WTC11 (cell line): Measurements from ENCODE around the gene ABHD16B. TPM values are rescaled to one million over a fixed set of nuclear protein-coding genes. Genes with fewer than 3 reads are reported as not detected.

ENCODE experiments used
- ATAC-seq: fragments of 200-7000 bp; cut with Tn5 transposase; 2 replicates; pipeline ENCODE4 v1.10.0; 2021; ENCODE audit warnings: mild to moderate bottlenecking, moderate library complexity
- CTCF ChIA-PET: fragments of 300-600 bp; sonication (Branson Sonifier 250); formaldehyde crosslinking; loops from one replicate; lab custom pipeline; 2021; ENCODE audit warnings: antibody characterized with exemption; lab: Charles Lee
- POLR2A ChIA-PET: fragments of 350-600 bp; sonication (Branson Sonifier 250); formaldehyde crosslinking; loops from one replicate; lab custom pipeline; 2021; ENCODE audit warnings: antibody characterized with exemption; lab: Charles Lee
- DNase-seq: peaks from one replicate; pipeline ENCODE4 v3.0.0; 2021; ENCODE audit warnings: low spot score
- H3K27ac Mint-ChIP-seq: 2 replicates; pipeline ENCODE4 v1.8.0; 2021; ENCODE audit warnings: mixed read lengths
- H3K27me3 Mint-ChIP-seq: 2 replicates; pipeline ENCODE4 v1.8.0; 2021; ENCODE audit warnings: low read depth, mild to moderate bottlenecking, moderate library complexity, mixed read lengths
- H3K36me3 Mint-ChIP-seq: 2 replicates; pipeline ENCODE4 v1.8.0; 2021; ENCODE audit warnings: mixed read lengths
- H3K4me1 Mint-ChIP-seq: 2 replicates; pipeline ENCODE4 v1.8.0; 2022; ENCODE audit warnings: mixed read lengths
- H3K4me3 Mint-ChIP-seq: 2 replicates; pipeline ENCODE4 v1.8.0; 2021; ENCODE audit warnings: mild to moderate bottlenecking, moderate library complexity, mixed read lengths
- H3K9me3 Mint-ChIP-seq: 2 replicates; pipeline ENCODE4 v1.8.0; 2021; ENCODE audit warnings: mixed read lengths
- AR ChIP-seq: fragments of 250-450 bp; sonication (Bioruptor Pico); IDR thresholded peaks from 2 replicates; pipeline ENCODE4 v1.9.0; 2021; ENCODE audit warnings: mild to moderate bottlenecking
- E2F4 ChIP-seq: sonication (generic); formaldehyde crosslinking; IDR thresholded peaks from 2 replicates; pipeline ENCODE4 v1.8.1; 2022; ENCODE audit warnings: low read depth, mild to moderate bottlenecking, moderate library complexity, missing genetic modification reagents, borderline replicate concordance
- ERG ChIP-seq: fragments of 250-450 bp; sonication (Bioruptor Pico); IDR thresholded peaks from 2 replicates; pipeline ENCODE4 v1.8.0; 2021; ENCODE audit warnings: mild to moderate bottlenecking
- IRF1 ChIP-seq: sonication (generic); formaldehyde crosslinking; IDR thresholded peaks from 2 replicates; pipeline ENCODE4 v1.8.0; 2023; ENCODE audit warnings: missing genetic modification reagents
- NR1H2 ChIP-seq: sonication (generic); formaldehyde crosslinking; IDR thresholded peaks from 2 replicates; pipeline ENCODE4 v1.9.0; 2021; ENCODE audit warnings: mild to moderate bottlenecking, moderate library complexity, missing genetic modification reagents
- NR2C2 ChIP-seq: sonication (generic); formaldehyde crosslinking; IDR thresholded peaks from 2 replicates; pipeline ENCODE4 v1.8.0; 2022; ENCODE audit warnings: mild to moderate bottlenecking, missing genetic modification reagents
- OVOL2 ChIP-seq: fragments of 250-450 bp; sonication (Bioruptor Pico); IDR thresholded peaks from 2 replicates; pipeline ENCODE4 v1.9.0; 2021; ENCODE audit warnings: mild to moderate bottlenecking, borderline replicate concordance
- PRDM15 ChIP-seq: sonication (generic); formaldehyde crosslinking; IDR thresholded peaks from 2 replicates; pipeline ENCODE4 v1.8.0; 2022; ENCODE audit warnings: missing genetic modification reagents
- RELA ChIP-seq: sonication (generic); formaldehyde crosslinking; IDR thresholded peaks from 2 replicates; pipeline ENCODE4 v1.8.1; 2022; ENCODE audit warnings: missing genetic modification reagents, mild to moderate bottlenecking, borderline replicate concordance
- USF2 ChIP-seq: sonication (generic); formaldehyde crosslinking; IDR thresholded peaks from 2 replicates; pipeline ENCODE4 v1.8.1; 2023; ENCODE audit warnings: mild to moderate bottlenecking, missing genetic modification reagents, moderate library complexity
- ZMAT4 ChIP-seq: fragments of 250-450 bp; sonication (Bioruptor Pico); IDR thresholded peaks from 2 replicates; pipeline ENCODE4 v1.9.0; 2021; ENCODE audit warnings: mild to moderate bottlenecking
- ZNF281 ChIP-seq: sonication (generic); formaldehyde crosslinking; IDR thresholded peaks from 2 replicates; pipeline ENCODE4 v1.8.0; 2023; ENCODE audit warnings: mild to moderate bottlenecking, missing genetic modification reagents
- total RNA-seq: library from RNA; stranded (reverse); gene quantifications from 3 replicates; pipeline ENCODE4 v1.2.3, GENCODE V29; 2021

ABHD16B gene
- total RNA-seq, 1 experiment from 2014 or later: 0.11 TPM

- ChIA-PET POLR2A (no interaction called here), CTCF (interaction anchor here (0.6 to 1.4 kb wide), 2 partner anchors 9 to 93 kb away, joined by 3 to 4 read pairs; no protein-coding TSS in a partner anchor)
- peaks cover 39% of the 10 kb centered on the region for H3K36me3 Mint-ChIP-seq
- peaks cover 17% of the 10 kb centered on the region for H3K4me1 Mint-ChIP-seq
- ATAC-seq (no peak), DNase-seq (no peak)
- H3K27me3 Mint-ChIP-seq: no peaks in the 10 kb centered on the region
- no peak for TF ChIP-seq AR (CRISPR knock-in tag)
- no peak for TF ChIP-seq PRDM15 (CRISPR knock-in tag)
- no peak for TF ChIP-seq RELA
- TF ChIP-seq NR2C2 (CRISPR knock-in tag): no peak
- TF ChIP-seq USF2 (CRISPR knock-in tag): no peak
- TF ChIP-seq OVOL2 (CRISPR knock-in tag): no peak
- no peak for TF ChIP-seq IRF1 (CRISPR knock-in tag)
- no peak for TF ChIP-seq ZNF281 (CRISPR knock-in tag)
- TF ChIP-seq ERG (CRISPR knock-in tag): no peak
- no peak for TF ChIP-seq E2F4 (CRISPR knock-in tag)
- no peak for TF ChIP-seq NR1H2 (CRISPR knock-in tag)
- TF ChIP-seq ZMAT4: no peak
- peak overlapping the region; percentile 44; the same call in 1 of the 2 replicates for H3K27ac Mint-ChIP-seq
- no peaks in the 10 kb centered on the region for H3K9me3 Mint-ChIP-seq
- no peak overlapping the region for H3K4me3 Mint-ChIP-seq
Observed at GRCh38 chr20:63868264-63868663, 7.0 kb downstream of the ABHD16B start.
